IPS-18a (cell line): Measurements from ENCODE around the gene TRMT44.

Source experiments
- H3K27ac ChIP-seq: one replicate; pipeline ENCODE4 v1.5.1; 2013; ENCODE audit warnings: low read length
- H3K27me3 ChIP-seq: one replicate; pipeline ENCODE4 v1.6.1; 2013; ENCODE audit warnings: mild to moderate bottlenecking, low read length; ENCODE audit not compliant: control insufficient read depth, insufficient read depth
- H3K36me3 ChIP-seq: one replicate; pipeline ENCODE4 v1.6.1; 2013; ENCODE audit warnings: low read depth, low read length; ENCODE audit not compliant: control insufficient read depth
- H3K4me1 ChIP-seq: one replicate; pipeline ENCODE4 v1.6.1; 2013; ENCODE audit warnings: low read depth, low read length; ENCODE audit not compliant: control insufficient read depth
- H3K4me3 ChIP-seq: one replicate; pipeline ENCODE4 v1.5.1; 2013; ENCODE audit warnings: low read length
- H3K9ac ChIP-seq: one replicate; pipeline ENCODE4 v1.6.1; 2013; ENCODE audit warnings: mild to moderate bottlenecking, low read length, moderate library complexity
- H3K9me3 ChIP-seq: one replicate; pipeline ENCODE4 v1.6.1; 2013; ENCODE audit warnings: low read depth, low read length; ENCODE audit not compliant: control insufficient read depth

Gene TRMT44

GRCh38 chr4:8523766-8524165 is 83.2 kb downstream of the TRMT44 start:
- Histone ChIP-seq H3K4me3 (no peak overlapping the region), H3K27me3 (no peaks in the 10 kb centered on the region), H3K9ac (no peak overlapping the region), H3K4me1 (no peaks in the 10 kb centered on the region), H3K9me3 (no peaks in the 10 kb centered on the region), H3K36me3 (no peaks in the 10 kb centered on the region), H3K27ac (no peak overlapping the region)

DNA sequence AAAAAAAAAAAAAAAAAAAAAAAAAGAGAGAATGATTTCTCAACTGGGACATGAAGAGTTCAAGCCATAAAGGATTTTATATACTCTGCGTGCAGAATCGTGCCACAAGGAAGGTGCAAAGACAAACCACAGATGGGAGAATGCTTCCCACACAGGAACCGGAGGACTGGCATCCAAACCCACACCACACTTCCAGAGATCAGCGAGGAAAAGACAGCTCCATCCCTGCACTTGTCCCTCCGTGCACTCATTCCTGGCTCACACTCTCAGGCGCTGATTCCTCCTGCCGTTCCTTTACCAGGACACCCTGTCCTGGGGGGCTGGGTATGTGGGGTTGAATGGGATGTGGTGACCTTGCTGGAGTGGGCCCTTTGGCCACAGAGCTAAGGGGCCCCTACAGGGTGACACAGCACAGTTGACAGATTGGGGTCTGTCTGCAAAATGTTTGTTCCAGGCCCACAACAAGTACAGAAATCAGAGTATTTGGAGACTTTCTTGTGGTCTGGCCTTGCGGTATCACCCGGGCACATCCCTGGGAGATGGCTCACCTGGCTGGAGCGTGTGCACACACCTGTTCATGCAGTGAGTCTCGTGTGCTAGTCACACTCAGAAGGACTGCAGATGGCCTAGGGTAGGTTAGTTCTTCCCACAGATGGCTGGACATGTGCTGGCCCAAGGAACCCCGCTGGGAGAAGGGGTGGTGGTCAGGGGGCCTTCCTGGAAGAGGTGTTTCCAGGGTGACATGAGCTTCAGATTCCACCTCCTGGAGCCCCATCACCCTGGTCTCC is 84.2 kb downstream of the TRMT44 start:
- no peak overlapping the region for H3K4me3 ChIP-seq
- no peaks in the 10 kb centered on the region for H3K36me3 ChIP-seq
- peaks cover 3% of the 10 kb centered on the region for H3K9me3 ChIP-seq
- H3K9ac ChIP-seq = no peak overlapping the region
- no peak overlapping the region for H3K27ac ChIP-seq
- H3K27me3 ChIP-seq = no peaks in the 10 kb centered on the region
- no peaks in the 10 kb centered on the region for H3K4me1 ChIP-seq

DNA sequence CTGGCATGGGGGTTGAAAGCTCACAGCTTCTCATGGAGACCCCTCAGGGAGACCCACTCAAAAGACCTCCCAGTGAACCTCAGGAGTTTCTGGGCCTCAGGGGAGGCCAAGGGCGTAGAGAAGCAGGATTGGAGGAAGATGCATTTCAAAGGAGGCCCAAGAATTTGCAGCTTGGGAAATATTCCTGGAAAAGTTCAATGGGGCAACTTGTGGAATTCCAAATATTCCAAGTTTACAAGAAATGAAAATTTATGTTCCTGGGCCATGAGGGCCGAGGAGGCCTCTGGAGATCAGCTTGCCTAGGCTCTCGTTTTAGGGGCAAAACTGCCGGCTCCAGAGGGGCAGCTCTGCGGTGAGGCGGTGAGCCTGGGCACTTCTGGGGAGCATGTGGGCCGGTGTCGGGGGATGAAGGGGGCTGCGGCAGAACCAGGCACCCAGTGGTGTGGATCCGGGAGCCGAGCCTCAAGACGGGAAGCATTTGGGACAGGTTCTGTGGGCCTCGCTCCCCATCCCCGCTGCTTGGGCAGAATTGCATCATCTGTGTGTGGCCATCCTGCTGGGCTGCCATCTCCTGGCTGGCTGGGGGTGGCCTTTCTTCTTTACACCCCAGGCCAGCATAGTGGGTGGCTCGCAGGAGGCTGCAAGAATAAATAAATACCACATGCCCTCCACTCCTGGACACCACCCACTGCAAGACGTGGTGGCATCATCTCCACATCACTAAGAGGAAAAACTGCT is 85.0 kb downstream of the TRMT44 start:
- no peaks in the 10 kb centered on the region for H3K36me3 ChIP-seq
- H3K9me3 ChIP-seq = peaks cover 3% of the 10 kb centered on the region
- no peak overlapping the region for H3K27ac ChIP-seq
- H3K27me3 ChIP-seq = no peaks in the 10 kb centered on the region
- no peak overlapping the region for H3K9ac ChIP-seq
- no peaks in the 10 kb centered on the region for H3K4me1 ChIP-seq
- no peak overlapping the region for H3K4me3 ChIP-seq
